HG02588 (cell line): Measurements from ENCODE around the gene LGI4.

Experiments
- ATAC-seq: cut with Tn5 transposase; IDR thresholded peaks from one replicate; pipeline ENCODE4 v1.9.1; 2021; ENCODE audit warnings: mild to moderate bottlenecking, moderate library complexity; ENCODE audit not compliant: unreplicated experiment

LGI4 gene

DNA sequence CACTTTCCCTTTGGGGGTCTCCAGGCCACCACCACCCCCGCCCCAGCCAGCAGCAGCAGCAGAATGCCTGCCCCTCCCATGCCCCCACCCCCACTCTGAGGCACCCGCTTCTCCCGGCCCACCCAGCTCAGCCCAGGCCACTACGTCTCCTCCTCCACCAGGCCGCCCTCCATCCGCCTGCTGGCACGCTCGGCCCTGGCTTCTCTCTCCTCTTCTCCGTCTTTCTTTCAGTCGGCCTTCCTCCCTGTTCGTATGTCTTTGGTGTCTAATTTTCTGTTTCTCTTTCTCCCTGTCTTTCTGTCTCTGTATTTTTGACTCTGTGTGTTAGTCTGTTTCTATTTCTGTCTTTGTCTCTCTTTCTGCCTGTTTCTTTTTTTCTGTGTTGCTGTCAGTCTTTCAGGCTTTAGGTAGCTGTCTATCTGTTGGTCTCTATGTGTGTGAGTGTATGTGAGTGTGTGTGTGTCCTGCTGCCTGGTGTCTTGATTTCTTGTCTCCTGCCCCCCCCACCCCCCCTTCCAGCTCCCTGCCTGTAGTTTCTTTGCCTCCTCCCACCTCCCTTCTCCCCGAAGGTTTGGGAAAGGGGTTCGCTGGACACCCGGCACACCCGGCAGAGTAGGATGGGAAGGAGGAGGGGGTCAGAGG is at the start of gene LGI4:
Gene LGI4, minus strand, starts transcription at position 459 of the 642 bp plus-strand sequence. Its CDS starts 379 bp downstream, at position 80.
- ATAC-seq: no peak

DNA sequence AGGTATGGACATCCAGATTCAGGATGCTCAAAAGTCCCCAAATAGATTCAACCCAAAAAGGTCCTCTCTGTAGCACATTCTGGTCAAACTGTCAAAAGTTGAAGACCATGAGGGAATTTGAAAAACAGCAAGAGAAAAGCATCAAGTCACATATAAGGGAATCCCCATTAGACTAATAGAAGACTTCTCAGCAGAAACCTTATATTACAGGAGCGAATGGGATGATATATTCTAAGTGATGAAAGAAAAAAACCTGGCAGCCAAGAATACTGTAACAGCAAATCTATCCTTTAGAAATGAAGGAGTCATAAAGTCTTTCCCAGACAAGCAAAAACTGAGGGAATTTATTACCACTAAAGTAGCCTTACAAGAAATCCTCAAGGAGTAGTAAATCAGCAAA is 49.4 kb upstream of the LGI4 start:
- no peak for ATAC-seq

DNA sequence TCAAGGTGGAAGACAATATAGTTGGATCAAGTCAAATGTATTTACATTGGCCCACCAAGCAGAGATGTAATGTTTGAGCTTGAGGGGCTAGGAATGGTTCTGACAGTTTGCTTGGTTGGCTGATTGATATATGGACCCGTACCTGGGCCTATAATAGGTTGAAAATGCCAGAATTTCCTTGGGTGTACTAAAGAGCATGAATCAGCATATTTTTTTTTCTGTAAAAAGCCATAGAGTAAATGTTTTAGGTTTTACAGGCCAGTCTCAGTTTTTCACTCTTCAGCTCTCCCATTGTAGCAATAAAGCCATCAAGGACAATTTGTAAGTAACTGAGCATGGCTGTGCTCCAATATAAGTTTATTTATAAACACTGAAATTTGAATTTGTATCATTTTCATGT is 46.5 kb upstream of the LGI4 start:
- ATAC-seq: no peak

DNA sequence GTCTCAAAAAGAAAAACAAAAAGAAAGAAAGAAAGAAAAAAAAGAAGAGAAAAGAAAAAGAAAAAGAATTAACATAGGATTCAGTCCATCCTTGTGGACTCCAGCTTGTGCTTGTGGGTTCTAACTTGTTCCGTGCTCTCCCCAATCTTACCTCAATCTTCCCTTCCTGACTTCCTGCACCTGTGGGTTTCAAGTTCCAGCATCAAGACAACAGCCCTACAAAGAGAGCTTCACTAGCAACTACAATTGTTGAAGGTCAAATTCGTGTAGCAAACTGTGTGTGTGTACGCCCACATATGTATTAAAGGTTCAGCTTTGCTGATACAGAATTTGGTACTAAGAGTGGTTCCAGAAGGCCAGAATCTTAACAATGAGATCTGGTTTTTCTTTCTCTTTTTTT is 45.0 kb upstream of the LGI4 start:
- no peak for ATAC-seq

DNA sequence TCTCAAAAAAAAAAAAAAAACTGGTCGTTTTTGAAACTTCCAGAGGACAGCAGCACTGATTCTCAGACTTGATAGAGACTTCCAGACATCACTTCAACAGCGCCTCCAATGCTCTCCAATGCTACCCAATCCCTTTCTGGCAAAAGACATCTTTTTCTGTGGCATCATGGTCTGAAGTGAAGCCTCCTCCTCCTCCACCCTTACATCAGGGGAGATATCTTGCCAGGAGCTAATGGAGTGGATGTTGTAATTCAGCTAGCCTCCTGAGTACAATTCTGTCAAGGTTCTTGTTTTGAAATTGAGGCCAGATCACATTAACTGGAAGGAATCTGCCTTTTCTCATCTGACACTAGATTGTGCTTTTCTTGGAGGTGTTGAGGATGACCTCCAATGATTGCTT is 43.8 kb upstream of the LGI4 start:
- no peak for ATAC-seq

DNA sequence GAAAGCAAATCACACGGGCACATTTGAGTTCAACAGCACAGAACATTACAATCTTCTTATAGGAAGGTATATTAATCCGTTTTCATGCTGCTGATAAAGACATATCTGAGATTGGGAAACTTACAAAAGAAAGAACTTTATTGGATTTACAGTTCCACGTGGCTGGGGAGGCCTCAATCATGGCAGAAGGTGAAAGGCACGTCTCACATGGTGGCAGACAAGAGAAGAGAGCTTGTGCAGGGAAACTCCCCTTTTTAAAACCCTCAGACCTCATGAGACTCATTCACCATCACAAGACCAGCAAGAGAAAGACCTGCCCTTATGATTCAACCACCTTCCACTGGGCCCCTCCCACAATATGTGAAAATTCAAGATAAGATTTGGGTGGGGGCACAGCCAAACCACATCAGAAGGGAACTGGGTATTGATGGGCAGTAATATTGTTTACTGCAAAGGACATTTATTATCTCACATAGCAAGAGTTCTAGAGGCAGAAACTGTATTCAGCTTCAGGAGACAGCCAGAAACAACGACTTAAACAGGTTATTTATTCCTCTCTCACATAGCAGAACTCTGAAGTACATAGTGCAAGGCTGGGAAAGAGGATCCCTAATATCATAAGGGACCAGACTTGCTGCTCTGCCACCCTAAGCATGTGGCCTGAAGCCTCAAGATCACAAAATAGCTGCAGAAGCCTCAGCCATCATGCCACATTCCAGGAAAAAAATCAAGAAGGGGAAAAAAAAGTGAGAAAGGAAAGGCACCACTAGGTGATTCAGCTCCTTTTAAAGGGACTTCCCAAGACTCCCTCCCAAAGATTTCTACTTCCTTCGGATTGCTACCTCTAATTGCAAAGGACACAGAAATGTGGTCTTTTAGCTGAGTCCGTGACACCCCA is 42.8 kb upstream of the LGI4 start:
- ATAC-seq: no peak

DNA sequence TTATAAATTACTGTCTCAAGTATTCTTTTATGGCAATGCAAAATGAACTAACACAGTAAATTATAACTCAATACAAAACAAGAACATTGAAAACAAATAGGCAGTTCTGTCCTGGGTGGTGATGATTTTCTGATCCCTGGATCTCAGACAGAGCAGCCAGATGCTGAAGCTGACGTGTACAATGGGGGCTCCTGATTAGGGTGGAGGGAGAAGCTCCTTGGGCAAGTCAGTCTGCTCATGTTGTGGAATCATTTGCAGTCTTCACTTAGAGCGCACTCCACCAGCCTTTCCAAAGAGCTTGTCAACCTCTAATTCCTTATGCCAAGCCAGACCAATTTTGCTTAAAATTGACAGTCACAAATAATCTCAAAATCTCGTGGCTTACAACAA is 41.3 kb upstream of the LGI4 start:
- ATAC-seq: no peak

DNA sequence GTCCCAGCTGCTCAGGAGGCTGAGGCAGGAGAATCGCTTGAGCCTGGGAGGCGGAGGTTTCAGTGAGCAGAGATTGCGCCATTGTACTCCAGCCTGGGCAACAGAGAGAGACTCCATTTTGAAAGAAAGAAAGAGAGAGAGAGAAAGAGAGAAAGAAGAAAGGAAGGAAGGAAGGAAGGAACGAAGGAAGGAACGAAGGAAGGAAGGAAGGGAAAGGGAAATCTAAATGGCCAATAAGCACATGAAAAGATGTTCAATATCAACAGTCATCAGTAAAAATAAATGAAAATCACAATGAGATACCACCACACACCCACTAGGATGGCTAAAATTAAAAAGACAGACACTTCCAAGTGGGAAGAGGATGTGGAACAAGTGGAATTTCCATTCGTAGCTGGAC is 39.4 kb upstream of the LGI4 start:
- ATAC-seq: no peak

DNA sequence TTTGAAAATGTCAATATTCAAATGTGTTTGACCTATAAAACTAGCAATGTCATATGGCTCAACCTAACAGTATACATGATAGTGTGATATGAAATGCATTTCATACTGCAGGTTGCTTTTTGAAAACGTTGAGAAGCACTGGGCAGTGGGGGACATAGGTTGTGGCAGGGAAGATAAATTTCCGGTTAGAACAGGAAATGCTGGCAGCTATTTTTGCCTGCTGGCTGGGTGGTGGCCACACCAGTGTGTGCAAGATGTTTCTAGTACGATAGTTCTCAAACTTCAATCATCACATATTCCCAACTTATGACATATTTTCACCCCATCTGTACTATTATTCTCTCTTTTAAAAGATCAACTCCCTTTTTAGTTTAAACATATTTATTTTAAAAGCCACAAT is 36.9 kb upstream of the LGI4 start:
- no peak for ATAC-seq

DNA sequence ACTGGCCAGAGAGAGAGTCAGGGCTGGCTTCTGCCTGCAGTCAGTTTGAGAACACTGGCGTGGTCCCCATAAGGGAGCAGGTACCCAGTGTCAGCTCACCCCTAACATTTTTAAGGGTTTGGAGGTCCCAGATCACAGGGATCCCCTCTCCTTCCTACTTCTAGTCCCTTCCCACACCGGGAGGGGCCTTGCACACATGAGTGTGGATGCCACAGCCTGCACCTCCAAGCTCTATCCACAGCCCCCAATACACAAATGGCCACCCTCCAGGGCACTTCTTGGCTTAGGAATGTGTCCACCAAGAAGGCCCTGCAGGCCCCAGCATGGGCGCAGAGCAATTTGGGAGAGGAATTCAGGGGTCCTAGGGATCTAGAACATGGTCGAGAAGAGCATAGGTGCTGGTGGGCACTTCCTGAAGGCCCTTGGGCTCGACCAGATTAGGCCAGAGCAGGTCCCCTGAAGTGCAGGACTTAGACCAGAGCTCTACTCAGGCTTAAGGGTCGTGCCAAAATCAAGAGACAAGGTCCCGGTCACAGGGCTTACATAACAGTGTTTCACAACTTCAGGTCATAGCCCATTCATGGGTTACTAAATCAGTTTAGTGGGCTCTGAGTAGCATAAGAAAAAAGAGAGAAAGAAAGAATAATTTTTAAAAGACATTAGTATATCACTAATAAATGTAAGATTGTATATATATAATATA is 35.7 kb upstream of the LGI4 start:
- ATAC-seq: no peak

DNA sequence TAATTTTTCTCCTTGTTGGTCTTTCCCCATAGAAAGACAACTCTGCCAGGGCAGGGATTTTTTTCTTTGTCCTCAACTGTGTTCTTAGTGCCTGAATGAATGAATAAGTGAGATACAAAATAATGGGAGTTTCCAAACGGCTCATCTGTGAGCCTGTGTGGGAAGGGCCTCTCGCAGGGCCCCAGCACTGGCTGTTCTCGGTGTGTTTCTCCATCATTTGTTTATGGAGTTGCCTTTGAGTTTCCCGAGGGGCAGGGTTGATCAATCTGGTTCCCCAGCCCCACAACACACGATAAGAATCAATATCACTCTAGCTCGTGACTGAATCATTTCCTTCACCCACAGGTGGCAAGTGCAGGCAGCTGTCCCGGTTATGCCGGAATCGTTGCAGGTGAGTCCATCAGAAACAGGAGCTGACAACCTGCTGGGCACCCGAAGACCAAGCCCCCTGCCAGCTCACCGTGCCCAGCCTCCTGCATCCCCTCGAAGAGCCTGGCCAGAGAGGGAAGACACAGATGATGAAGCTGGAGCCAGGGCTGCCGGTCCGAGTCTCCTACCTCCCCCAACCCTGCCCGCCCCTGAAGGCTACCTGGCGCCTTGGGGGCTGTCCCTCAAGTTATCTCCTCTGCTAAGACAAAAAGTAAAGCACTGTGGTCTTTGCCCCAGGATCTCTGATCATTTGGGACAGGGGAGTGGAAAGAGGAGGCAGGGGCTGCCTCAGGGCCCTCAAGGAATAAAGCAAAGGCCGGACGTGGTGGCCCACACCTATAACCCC is 34.5 kb upstream of the LGI4 start:
- ATAC-seq: no peak

DNA sequence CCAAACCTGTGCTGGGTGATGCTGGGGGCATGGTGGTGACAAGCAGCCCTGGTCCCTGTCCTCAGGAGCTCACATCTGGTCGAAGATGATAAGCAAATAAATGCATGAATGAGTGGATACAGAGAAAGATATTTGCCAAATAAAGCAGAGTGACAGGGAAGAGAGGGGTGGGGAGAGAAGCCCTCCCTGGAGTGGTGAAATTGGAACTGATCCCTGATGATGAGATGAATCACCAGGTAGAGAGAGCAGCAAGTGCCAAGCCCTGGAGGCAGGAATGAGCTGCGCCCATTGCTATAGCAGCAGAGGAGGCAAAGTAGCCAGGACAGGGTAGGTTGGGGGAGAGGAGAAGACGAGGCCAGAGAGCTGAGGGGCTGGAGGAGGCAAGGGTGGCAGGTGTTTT is 33.3 kb upstream of the LGI4 start:
- ATAC-seq: no peak

DNA sequence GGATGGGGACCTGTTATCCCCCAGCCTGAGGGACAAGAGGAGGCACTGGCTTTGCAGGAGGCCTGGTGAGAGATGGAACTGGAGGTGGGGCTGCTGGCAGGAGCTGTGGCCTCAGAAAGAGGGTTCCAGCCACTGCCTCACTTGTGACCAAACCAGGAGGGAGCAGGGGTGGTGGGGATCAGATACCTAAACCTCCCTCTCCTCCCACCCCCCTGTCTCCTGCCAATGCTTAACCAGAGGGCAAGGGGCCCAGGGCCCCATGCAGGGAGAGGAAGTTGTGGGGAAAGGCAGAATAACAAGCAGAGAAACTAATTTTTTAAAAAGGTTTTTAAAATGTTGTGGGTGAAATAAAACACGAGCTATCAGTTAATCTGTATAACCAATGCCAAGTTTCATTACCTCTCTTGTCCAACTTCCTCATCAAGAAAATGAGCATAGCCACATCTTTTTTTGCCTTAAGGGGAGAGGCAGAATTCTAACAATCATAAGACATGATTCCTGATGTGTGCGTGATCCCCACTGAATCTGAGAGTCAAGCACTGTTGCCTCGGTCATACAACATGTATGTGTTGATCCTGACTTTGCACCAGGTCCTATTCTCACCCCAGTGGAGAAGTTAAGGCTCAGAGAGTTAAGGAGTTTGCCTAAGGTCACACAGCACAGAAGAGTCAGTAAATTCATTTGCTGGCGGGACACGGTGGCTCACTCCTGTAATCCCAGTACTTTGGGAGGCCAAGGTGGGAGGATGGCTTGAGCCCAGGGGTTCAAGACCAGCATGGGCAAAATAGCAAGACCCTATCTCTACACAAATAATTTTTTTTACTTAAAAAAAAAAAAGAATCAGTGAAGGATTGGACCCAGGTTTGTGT is 32.6 kb upstream of the LGI4 start:
- ATAC-seq: no peak

DNA sequence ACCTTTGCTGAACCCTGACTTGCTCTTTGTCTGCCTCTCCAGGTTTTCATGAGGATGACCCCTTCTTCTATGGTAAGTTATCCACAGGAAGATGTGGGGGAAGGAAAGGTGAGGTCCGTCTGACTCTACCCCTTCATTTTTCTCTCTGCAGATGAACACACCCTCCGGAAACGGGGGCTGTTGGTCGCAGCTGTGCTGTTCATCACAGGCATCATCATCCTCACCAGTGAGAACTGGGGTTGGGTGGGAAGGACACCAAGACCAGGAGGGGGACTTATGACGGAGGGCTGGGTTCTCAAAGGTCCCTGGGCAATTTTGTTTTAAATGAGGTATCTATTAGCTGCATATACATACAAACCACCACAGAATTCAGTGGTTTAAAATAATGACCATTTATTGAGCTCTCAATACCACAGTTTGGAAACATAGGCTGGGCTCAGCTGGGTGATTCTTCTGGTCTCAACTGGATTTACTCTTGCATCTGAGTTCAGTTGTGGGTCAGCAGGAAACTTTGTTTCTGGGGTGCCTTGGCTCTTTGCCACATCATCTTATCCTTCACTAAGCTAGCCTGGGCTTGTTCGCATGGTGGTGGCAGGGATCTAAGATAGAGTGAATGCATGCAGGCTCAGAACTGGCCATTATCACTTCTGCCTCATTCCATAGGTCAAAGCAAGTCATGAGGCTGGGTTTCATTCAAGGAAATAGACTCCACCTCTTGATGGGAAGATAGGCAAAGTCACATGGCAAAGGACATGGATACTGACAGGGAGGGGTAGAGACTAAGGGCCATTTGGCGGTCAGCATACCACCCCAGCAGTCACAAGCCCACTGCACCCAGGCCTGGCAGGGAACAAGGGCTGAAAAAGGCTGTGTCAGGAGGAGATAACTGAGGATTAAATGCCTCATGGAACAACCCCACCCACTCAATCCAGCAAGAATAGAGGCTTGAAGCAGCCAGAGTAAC is 31.5 kb upstream of the LGI4 start:
- no peak for ATAC-seq

DNA sequence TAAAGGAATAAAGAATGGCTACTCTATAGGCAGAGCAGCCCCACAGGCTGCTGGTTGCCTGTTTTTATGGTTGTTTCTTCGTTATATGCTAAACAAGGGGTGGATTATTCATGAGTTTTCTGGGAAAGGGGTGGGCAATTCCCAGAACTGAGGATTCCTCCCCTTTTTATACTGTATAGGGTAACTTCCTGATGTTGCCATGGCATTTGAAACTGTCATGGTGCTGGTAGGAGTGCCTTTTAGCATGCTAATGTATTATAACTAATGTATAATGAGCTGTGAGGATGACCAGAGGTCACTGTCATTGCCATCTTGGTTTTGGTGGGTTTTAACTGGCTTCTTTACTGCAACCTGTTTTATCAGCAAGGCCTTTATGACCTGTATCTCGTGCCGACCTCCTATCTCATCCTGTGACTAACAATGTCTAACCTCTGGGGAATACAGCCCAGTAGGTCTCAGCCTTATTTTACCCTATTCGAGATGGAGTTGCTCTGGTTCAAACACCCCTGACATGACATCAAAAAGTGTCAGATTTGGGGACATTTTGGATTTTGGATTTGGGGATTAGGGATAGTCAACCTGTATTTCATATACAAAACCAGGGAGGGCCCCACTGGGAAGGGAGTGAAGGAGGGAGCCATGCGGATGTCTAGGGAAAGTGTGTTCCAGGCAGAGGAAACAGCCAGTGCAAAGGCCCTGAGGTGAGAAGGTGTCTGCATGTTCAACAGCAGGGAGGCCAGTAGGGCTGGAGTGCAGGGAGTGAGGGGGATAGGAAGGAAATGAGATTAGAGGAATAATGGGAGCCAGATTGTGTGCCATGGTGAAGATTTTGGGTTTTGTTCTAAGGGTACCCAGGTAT is 30.6 kb upstream of the LGI4 start:
- ATAC-seq: no peak

DNA sequence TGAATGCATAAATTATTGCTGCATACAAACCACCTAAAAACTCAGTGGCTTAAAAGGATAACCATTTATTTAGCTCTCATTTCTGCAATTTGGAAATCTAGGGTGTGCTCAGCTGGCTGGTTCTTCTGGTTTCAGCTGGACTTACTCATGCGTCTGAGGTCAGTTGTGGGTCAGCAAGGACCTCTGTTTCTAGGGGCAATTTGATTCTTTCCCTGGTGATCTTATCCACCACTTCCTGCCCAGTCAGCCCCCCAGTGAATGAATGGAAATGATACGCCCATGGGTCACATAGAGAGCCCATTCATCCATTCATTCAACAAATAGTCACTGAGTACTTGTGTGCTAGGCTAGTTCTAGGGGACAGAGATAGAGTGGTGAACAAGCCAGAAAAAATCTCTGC is 29.6 kb upstream of the LGI4 start:
- ATAC-seq: no peak

DNA sequence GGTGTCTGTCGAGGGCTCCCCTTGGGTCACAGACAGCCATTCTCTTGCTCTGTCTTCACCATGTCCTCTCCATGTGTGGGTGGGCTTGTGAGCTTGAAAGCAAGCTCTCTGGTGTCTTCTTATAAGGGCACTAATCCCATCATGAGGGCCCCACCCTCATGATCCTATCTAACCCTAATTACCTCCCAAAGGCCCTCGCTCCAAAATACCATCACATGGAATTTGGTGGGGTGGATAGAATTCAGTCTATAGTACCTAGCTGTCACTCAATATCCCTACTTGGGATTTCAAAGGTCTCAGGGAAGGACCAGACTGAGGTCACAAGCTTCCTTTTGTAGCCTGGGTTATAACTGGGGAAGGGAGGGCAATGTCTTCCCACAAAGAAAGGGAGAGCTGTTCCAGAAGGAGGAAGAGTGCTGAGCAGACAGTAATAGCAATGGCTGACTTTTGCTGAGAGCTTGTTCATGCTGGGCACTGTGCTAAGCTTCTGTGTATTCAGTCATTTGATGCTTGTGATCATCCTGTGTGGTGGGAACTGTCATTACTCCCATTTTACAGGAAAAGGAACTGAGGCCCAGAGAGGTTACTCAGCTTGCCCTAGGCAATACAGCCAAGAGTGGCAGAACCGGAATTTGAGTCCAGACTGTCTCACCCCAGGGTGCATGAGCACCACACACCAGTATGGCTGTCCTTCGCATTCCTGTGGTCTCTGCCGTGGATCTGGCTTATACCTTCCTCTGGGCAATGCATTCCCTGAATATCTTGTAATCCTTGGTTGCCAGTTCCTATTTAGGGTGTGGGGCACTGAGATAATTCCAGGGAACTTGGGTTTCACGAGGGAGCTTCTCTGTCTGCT is 27.8 kb upstream of the LGI4 start:
- no peak for ATAC-seq
